Epidermal melanocyte (primary cell): ENCODE data around the gene ITGAD.

ENCODE experiments used
- DNase-seq: peaks from one replicate; pipeline ENCODE4 v3.0.0; 2011; ENCODE audit warnings: low spot score; ENCODE audit not compliant: insufficient read length

Gene ITGAD

GRCh38 chr16:31474173-31474714, 81.1 kb downstream of the ITGAD start:
- no peak for DNase-seq

- DNase-seq: no peak
Observed at GRCh38 chr16:31474773-31475738, 81.9 kb downstream of the ITGAD start.

- DNase-seq: no peak
Observed at GRCh38 chr16:31475946-31476302, 82.8 kb downstream of the ITGAD start.
